ENCODE measurements around the gene TOM1. TPM values are rescaled to one million over a fixed set of nuclear protein-coding genes. Genes with fewer than 3 reads are reported as not detected.

The TOM1 gene
- total RNA-seq, 2 experiments from 2014 or later: 13.9 to 14.5 TPM

GRCh38 chr22:35343664-35344550 lies 44.2 kb downstream of the TOM1 start:
- Mint-ChIP-seq H3K27ac (no peak overlapping the region), H3K4me3 (no peak overlapping the region), H3K9me3 (no peaks in the 10 kb centered on the region), H3K36me3 (peaks cover 9% of the 10 kb centered on the region), H3K27me3 (no peaks in the 10 kb centered on the region), H3K4me1 (peaks cover 2% of the 10 kb centered on the region)
- no peak for DNase-seq

- H3K4me1 Mint-ChIP-seq: peaks cover 2% of the 10 kb centered on the region
- no peak overlapping the region for H3K4me3 Mint-ChIP-seq
- no peaks in the 10 kb centered on the region for H3K27me3 Mint-ChIP-seq
- no peaks in the 10 kb centered on the region for H3K9me3 Mint-ChIP-seq
- no peak overlapping the region for H3K27ac Mint-ChIP-seq
- H3K36me3 Mint-ChIP-seq: peaks cover 5% of the 10 kb centered on the region
- no peak for DNase-seq
Measured at GRCh38 chr22:35344956-35345690, 45.4 kb downstream of the TOM1 start.

- DNase-seq: no peak
- H3K36me3 Mint-ChIP-seq: peaks cover 3% of the 10 kb centered on the region
- H3K9me3 Mint-ChIP-seq: no peaks in the 10 kb centered on the region
- no peak overlapping the region for H3K4me3 Mint-ChIP-seq
- peaks cover 7% of the 10 kb centered on the region for H3K4me1 Mint-ChIP-seq
- peaks cover 1% of the 10 kb centered on the region for H3K27me3 Mint-ChIP-seq
- no peak overlapping the region for H3K27ac Mint-ChIP-seq
Measured at GRCh38 chr22:35345808-35346505, 46.3 kb downstream of the TOM1 start.

- peaks cover 14% of the 10 kb centered on the region for H3K4me1 Mint-ChIP-seq
- no peak overlapping the region for H3K27ac Mint-ChIP-seq
- no peaks in the 10 kb centered on the region for H3K9me3 Mint-ChIP-seq
- peaks cover 9% of the 10 kb centered on the region for H3K27me3 Mint-ChIP-seq
- peaks cover 2% of the 10 kb centered on the region for H3K36me3 Mint-ChIP-seq
- no peak overlapping the region for H3K4me3 Mint-ChIP-seq
- DNase-seq: no peak
Measured at GRCh38 chr22:35346596-35347220, 47.0 kb downstream of the TOM1 start.

GRCh38 chr22:35347462-35347861 lies 47.8 kb downstream of the TOM1 start:
- Mint-ChIP-seq H3K9me3 (no peaks in the 10 kb centered on the region), H3K36me3 (no peaks in the 10 kb centered on the region), H3K27me3 (peaks cover 10% of the 10 kb centered on the region), H3K27ac (no peak overlapping the region), H3K4me1 (peaks cover 20% of the 10 kb centered on the region), H3K4me3 (no peak overlapping the region)
- DNase-seq: no peak

GRCh38 chr22:35348026-35348590 lies 48.4 kb downstream of the TOM1 start:
- Mint-ChIP-seq H3K9me3 (no peaks in the 10 kb centered on the region), H3K36me3 (no peaks in the 10 kb centered on the region), H3K27me3 (peaks cover 10% of the 10 kb centered on the region), H3K4me1 (peaks cover 27% of the 10 kb centered on the region), H3K4me3 (no peak overlapping the region), H3K27ac (no peak overlapping the region)
- DNase-seq: no peak

- no peaks in the 10 kb centered on the region for H3K36me3 Mint-ChIP-seq
- no peak overlapping the region for H3K27ac Mint-ChIP-seq
- no peak overlapping the region for H3K4me3 Mint-ChIP-seq
- H3K27me3 Mint-ChIP-seq: peaks cover 10% of the 10 kb centered on the region
- DNase-seq: no peak
- H3K4me1 Mint-ChIP-seq: peaks cover 27% of the 10 kb centered on the region
- H3K9me3 Mint-ChIP-seq: no peaks in the 10 kb centered on the region
Measured at GRCh38 chr22:35348703-35349102, 49.0 kb downstream of the TOM1 start.

- no peak for DNase-seq
- H3K36me3 Mint-ChIP-seq: no peaks in the 10 kb centered on the region
- H3K27ac Mint-ChIP-seq: no peak overlapping the region
- no peak overlapping the region for H3K4me3 Mint-ChIP-seq
- H3K4me1 Mint-ChIP-seq: peaks cover 29% of the 10 kb centered on the region
- peaks cover 10% of the 10 kb centered on the region for H3K27me3 Mint-ChIP-seq
- no peaks in the 10 kb centered on the region for H3K9me3 Mint-ChIP-seq
Measured at GRCh38 chr22:35349368-35349703, 49.6 kb downstream of the TOM1 start.

GRCh38 chr22:35349704-35350538 lies 50.2 kb downstream of the TOM1 start:
- H3K27ac Mint-ChIP-seq: no peak overlapping the region
- no peak overlapping the region for H3K4me3 Mint-ChIP-seq
- H3K27me3 Mint-ChIP-seq: peaks cover 10% of the 10 kb centered on the region
- peaks cover 29% of the 10 kb centered on the region for H3K4me1 Mint-ChIP-seq
- H3K9me3 Mint-ChIP-seq: no peaks in the 10 kb centered on the region
- DNase-seq: no peak
- H3K36me3 Mint-ChIP-seq: no peaks in the 10 kb centered on the region

GRCh38 chr22:35350539-35351503 lies 51.1 kb downstream of the TOM1 start:
- DNase-seq: peak; percentile 90
- H3K27ac Mint-ChIP-seq: peak overlapping the region; percentile 72
- no peaks in the 10 kb centered on the region for H3K36me3 Mint-ChIP-seq
- no peaks in the 10 kb centered on the region for H3K9me3 Mint-ChIP-seq
- peaks cover 27% of the 10 kb centered on the region for H3K4me1 Mint-ChIP-seq
- peak overlapping the region; percentile 82 for H3K4me3 Mint-ChIP-seq
- H3K27me3 Mint-ChIP-seq: peaks cover 14% of the 10 kb centered on the region

GRCh38 chr22:35352214-35353111 lies 52.8 kb downstream of the TOM1 start:
- Mint-ChIP-seq H3K9me3 (no peaks in the 10 kb centered on the region), H3K4me3 (peak overlapping the region; percentile 65), H3K27ac (peak overlapping the region; percentile 85), H3K4me1 (peaks cover 27% of the 10 kb centered on the region), H3K27me3 (peaks cover 16% of the 10 kb centered on the region), H3K36me3 (no peaks in the 10 kb centered on the region)
- DNase-seq: peak; percentile 76

GRCh38 chr22:35353318-35353717 lies 53.6 kb downstream of the TOM1 start:
- no peak for DNase-seq
- Mint-ChIP-seq H3K4me1 (peaks cover 27% of the 10 kb centered on the region), H3K4me3 (no peak overlapping the region), H3K36me3 (no peaks in the 10 kb centered on the region), H3K27ac (peak overlapping the region; percentile 85), H3K27me3 (peaks cover 16% of the 10 kb centered on the region), H3K9me3 (no peaks in the 10 kb centered on the region)

All from activated naive CD8-positive, alpha-beta T cell treated with anti-CD3 and anti-CD28 coated beads for 36 hours (primary cell).